ENCODE results near the gene KRT35.

The KRT35 gene

DNA sequence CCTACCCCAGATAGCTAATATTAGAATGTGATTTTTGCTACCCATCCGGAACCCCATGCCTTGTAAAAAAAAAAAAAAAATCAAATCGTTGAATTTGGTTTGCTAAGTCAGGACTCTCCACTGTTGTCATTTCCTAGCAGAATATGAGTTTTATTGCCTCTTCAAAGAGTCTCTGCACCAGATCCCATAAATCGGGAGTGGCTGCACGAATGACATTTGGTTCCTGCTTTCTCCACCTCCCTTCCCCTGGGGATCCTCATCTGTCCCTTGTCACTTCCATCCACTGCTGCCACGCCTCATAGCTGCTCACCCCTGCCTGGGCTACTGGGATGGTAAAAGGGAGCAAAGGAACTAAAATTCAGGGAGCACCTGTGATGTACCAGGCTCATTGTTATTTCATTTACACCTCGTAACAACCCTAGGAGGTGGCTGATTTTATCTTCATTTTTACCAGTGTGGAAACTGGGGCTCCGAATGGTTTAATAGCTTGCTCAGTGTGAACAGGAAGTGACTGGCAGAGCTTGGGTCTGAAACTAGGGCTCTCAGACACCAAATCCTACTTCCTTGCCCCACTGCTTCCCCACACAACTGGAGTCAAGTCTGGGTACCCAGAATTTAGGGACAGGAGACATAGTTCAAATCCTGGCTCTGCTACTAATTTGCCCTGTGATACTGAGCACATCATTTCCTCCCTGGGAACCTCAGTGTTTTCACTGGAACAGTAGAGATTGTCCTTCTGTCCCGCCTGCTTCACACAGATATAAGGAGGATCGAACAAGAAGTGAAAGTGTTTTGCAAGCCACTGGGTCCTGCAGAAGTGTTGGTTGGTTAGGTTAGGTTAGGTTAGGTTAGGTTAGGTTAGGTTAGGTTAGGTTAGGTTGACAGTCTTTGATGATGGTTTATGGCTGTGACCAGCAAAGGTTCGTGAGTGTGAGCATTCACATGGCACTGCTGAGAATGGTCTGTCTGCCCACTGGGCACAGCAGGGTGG lies 9.3 kb upstream of the KRT35 start:
- DNase-seq (ENCODE audit: low read depth in 2 of 3, low spot score in 1 of 3) = no peak

DNA sequence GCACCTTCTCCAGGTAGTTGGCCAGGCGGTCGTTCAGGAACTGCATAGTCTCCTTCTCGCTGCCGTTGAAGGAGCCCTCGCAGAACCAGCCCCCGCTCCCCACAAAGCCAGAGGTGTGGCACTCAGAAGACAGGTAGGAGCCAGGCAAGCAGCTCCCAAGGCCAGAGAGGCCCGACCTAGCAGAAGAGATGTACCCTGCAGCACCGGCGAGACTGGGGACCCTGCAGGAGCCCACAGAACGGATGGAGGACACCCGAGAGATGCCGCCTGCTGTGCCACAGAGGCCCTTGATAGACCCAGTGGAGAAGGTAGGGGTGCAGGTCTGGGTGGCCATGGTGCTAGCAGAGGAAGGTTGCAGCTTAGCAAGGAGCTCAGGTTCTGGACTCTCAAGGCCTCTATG lies 8.6 kb upstream of the KRT35 start, which contains the start of gene KRT36:
TSS of gene KRT36 (minus strand) at position 380 of the 400 bp plus-strand sequence. CDS start at position 334, 46 bp downstream.
- DNase-seq (ENCODE audit: low read depth in 2 of 3, low spot score in 1 of 3) = no peak

- peak; percentile 17 to 47 (median 21) for DNase-seq (ENCODE audit: low read depth in 2 of 3, low spot score in 1 of 3)
Measured at GRCh38 chr17:41486809-41487530, 6.0 kb upstream of the KRT35 start.

DNA sequence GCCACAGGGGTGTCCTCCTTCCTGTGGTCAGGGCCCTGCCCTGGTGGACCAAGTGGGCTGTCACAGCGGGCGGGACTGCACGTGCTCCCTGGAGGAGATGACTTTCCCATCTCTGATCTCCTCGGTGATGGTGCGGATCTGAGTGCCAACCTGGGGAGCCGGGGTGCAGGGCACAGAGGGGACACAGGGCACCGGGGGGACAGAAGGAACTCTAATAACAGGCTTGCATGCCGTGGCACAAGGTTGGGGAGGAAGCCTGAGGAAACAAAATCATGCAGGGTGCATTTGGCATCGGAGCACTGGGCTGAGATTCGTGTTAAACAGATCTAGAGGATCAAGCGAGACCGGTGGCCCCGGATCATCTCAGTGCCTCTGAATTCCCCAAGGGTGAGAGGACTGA lies 5.4 kb upstream of the KRT35 start:
- DNase-seq (ENCODE audit: low read depth in 2 of 3, low spot score in 1 of 3) = no peak

DNA sequence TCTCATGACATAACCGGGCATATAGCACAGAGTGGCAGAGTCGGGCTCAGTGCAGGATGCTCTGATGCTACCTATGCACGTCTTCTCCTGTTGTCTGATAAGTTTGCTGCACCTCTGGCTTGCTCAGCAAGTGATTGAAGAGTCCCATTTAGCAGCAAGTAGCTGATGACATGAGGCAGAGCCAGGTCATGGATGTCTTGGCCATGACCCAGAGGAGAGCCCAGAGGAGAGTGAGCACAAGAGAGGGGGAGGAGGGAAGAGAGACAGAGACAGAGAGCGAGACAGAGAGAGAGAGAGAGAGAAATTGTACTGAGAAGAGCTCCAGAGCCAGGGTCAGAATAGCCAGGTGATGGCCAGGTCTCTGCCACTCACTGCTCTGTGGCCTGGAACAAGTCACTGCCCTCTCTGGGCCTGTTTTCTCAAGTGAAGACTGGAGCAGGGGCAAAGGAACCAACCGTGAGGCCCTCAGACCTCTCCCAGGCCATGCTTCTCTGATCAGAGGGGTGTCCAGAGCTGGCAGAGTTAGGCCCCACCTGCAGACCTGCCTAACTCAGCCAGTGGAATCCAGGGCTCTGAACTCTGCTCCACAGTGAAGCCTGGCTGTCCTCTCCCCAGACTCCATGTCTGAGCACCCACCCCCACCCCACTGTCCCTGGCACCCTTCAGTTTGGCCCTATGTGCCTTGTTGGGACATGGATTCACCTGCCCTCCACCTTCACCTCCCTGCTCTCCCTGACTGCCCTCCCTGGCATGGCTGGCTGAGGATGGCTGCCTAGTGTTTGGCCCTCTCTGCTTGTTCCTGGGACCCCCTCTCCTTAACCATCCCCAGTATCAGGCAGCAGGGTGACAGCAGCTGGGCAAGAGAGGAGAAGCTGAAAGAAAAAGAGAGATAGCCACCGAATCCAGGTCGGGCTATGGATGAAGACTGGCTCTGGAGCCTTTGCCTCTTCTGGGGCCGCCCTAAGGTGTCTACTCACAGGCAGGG lies 4.3 kb upstream of the KRT35 start:
- DNase-seq (ENCODE audit: low read depth in 2 of 3, low spot score in 1 of 3) = no peak

DNA sequence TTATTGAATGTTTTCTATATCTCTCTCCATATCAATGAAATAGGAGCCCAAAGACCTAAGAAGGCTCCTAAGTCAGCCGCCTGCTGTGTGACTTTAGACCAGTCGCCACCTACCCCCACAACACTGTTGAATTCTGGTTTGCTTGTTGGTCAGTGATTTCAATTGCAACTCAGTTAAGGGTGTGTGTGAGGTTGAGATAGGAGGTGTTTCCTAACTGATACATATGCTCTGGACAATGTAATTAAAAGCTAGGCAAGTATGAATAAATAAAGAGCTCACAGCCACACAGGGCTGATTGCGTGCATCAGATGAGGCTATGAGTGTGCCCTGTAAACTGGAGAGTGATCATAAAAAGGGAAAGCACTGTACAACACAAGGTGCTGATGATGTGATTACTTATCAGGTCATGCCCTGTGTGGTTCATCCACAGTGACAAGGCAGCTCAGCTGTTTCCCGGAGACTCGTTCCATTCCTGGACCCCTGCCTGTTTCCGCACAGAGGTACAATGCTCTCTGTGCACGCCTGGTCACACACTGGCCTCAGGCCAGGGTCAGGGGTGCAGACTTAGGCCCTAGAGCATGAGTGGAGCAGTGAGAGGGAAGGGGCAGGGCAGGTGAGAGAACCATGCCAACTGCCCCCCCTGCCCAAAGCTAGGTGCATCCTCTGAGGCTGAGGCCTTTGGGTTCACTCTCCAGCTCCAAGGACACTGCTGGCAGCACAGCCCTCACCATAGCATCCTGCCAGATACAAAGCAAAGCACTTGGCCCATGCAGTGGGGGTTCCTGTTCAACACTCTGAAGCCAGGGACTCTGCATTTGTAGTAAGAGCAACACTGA lies 3.3 kb upstream of the KRT35 start:
- no peak for DNase-seq (ENCODE audit: low read depth in 2 of 3, low spot score in 1 of 3)

GRCh38 chr17:41483531-41483930 lies 2.6 kb upstream of the KRT35 start:
- DNase-seq (ENCODE audit: low read depth in 2 of 3, low spot score in 1 of 3) = no peak

DNA sequence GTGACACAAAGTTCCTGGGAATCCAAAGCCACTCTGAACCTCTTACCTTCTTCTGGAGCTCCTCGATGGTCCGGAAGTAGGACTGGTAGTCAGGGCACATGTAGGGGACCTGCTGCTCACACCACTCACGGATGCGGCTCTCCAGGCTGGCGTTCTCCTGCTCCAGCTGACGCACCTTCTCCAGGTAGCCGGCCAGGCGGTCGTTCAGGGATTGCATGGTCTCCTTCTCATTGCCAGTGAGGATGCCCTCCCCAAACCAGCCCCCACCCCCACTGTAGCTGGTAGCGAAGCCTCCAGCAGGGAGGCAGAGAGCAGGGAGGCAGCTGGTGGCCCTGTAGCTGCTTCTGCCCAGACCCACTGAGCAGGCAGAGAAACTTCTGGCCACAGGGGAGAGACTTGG lies 370 bp downstream of the KRT35 start:
- no peak for DNase-seq (ENCODE audit: low read depth in 2 of 3, low spot score in 1 of 3)

DNA sequence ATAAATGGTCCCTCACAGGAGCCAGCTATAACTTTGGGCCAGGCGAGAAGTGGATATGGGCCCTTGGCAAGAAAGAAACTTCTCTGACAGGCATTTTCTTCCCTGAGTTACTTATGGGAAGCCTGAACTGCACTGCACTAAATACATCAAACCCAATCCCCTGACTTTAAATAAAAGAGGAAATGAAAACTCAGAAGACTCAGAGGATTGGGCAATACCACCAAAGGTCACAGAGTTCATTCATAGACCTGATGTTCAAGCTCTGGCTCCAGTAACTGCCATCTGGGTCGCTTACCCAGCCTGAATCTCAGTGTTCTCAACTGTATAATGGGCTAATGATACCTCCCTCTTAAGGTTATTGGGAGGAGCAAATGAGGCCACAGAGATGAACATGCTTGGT lies 815 bp downstream of the KRT35 start:
- no peak for DNase-seq (ENCODE audit: low read depth in 2 of 3, low spot score in 1 of 3)

DNA sequence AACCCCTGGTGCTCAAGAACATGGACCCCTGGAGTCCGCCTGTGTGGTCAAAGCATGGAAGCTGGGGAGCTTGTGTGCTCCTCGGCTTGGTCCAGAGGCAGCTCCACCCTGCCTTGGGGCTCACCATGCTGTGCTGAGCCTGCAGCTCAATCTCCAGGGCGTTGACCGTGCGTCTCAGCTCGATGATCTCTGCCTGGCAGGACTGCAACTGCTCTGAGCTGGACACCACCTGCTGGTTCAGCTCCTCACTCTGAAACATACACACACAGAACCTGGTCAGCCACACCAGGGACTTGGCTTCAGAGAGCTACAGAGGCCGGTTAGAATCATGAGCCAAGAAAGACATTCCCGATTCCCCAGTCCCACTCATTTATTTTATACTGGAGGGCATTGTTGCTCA lies 2.7 kb downstream of the KRT35 start:
- no peak for DNase-seq (ENCODE audit: low read depth in 2 of 3, low spot score in 1 of 3)

GRCh38 chr17:41476866-41477815 lies 3.8 kb downstream of the KRT35 start:
- DNase-seq (ENCODE audit: low read depth in 2 of 3, low spot score in 1 of 3) = no peak

DNA sequence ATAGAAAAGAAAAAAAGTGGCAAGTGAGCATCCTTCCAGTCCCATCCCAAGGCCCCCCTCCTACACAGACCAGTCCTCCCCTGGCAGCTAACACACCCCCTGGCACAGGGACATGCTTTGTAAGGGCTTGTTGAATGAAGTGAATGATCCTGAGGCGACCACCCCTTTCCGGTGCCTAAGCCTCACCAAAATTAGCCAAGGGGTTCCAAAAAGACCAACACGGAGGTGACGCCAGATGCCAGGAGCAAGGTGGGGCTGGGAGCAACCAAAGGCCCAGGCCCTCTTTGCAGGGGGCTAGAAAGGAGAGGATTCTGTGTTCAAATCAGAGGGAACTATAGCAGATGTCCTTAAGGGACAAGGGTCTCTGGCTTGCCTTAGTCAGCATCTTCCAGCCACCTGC lies 5.5 kb downstream of the KRT35 start:
- no peak for DNase-seq (ENCODE audit: low read depth in 2 of 3, low spot score in 1 of 3)

- DNase-seq (ENCODE audit: low read depth in 2 of 3, low spot score in 1 of 3) = no peak
Measured at GRCh38 chr17:41474863-41475262, 6.1 kb downstream of the KRT35 start.

DNA sequence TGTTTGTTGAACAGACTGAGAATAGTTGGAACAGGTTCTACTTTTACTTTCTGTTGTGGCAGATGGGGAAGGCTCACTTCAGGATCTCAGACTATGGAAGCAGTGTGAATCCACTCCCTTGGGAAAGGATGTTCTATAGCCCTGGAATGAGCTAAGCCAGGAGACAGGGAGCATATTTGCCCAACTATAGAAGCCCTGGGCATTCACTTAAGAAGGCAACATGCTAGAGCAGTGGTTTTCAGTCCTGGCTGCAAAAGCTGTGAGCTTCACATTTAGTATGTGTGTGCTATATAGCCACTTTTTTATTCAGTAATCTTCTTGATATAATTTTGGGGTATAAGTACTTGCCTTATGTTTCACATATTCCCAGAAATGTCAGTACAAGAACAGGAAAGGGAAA lies 12.6 kb downstream of the KRT35 start:
- DNase-seq (ENCODE audit: low read depth in 2 of 3, low spot score in 1 of 3) = no peak

DNA sequence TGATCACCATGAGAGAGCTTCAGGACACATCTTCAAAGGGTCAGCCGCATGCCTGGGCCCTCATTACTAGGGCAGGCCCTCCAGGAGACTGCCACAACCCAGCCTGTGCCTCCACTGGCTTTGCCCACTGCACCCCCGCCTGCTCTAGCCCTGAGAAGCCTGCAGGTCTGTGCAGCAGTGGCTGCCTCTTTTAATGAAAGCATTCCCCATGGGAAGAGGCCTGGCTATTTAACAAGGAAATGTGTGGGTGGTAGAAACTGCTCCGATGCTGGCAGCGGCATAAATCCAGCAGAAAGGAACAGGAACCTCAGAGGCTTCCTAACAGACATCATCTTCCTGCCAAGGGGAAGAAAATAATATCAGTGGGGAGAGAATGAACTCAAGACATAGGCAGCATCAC lies 13.4 kb downstream of the KRT35 start:
- no peak for DNase-seq (ENCODE audit: low read depth in 2 of 3, low spot score in 1 of 3)

- DNase-seq (ENCODE audit: low read depth in 2 of 3, low spot score in 1 of 3) = no peak
Measured at GRCh38 chr17:41466988-41467387, 14.0 kb downstream of the KRT35 start, which contains the start of gene KRT32. Gene KRT32 (minus strand): TSS chr17:41467386. CDS start chr17:41467325, 61 bp downstream.

DNA sequence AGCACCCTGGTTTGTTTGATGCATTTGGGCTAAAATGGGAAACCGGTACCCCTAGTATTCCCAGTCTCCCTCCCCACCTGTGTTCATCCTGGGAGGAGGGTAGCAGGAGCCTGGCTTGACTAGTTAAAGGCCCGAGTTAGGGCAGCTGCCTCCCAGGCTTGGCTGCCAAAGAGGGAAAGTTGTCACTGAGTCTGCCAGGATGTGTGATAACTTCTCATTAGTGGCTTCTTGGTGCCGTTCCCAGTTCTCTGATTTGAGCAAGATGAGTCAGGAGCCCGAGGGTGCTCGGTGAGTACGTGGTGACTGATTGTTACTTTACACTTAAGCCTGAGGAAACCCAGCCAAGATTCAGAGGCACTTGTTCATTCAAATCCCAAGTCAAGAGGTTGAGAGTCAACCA lies 16.3 kb downstream of the KRT35 start:
- DNase-seq (ENCODE audit: low read depth in 2 of 3, low spot score in 1 of 3) = no peak

DNA sequence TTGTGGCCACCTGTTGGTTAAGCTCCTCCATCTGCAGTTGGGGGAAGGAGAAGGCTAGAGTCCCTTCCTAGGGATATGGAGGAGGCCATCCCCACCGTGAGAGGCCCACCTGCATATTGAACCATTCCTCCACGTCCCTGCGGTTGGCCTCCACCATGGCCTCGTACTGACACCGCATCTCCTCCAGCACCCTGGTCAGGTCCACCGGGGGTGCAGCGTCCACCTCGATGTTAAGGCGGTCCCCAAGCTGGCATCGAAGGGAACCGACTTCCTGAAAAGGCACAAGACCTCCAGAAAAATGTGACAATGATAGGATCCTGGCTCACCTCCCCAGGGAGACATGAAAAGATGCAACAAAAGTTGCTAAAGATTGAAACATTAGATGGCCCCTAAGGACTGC lies 16.8 kb downstream of the KRT35 start:
- no peak for DNase-seq (ENCODE audit: low read depth in 2 of 3, low spot score in 1 of 3)

GRCh38 chr17:41463746-41464145 lies 17.2 kb downstream of the KRT35 start:
- no peak for DNase-seq (ENCODE audit: low read depth in 2 of 3, low spot score in 1 of 3)

All from stimulated activated CD4-positive, alpha-beta T cell treated with anti-CD3 and anti-CD28 coated beads, Interleukin-12 subunit alpha, Interleukin-12 subunit beta, amount 100 ng/mL, for 48 hours (primary cell).